GM19397 (cell line): Measurements from ENCODE around the gene RGS6.

ENCODE experiments used
- ATAC-seq: cut with Tn5 transposase; IDR thresholded peaks from one replicate; pipeline ENCODE4 v1.9.1; 2021; ENCODE audit warnings: mild to moderate bottlenecking, moderate library complexity; ENCODE audit not compliant: unreplicated experiment

RGS6 gene

DNA sequence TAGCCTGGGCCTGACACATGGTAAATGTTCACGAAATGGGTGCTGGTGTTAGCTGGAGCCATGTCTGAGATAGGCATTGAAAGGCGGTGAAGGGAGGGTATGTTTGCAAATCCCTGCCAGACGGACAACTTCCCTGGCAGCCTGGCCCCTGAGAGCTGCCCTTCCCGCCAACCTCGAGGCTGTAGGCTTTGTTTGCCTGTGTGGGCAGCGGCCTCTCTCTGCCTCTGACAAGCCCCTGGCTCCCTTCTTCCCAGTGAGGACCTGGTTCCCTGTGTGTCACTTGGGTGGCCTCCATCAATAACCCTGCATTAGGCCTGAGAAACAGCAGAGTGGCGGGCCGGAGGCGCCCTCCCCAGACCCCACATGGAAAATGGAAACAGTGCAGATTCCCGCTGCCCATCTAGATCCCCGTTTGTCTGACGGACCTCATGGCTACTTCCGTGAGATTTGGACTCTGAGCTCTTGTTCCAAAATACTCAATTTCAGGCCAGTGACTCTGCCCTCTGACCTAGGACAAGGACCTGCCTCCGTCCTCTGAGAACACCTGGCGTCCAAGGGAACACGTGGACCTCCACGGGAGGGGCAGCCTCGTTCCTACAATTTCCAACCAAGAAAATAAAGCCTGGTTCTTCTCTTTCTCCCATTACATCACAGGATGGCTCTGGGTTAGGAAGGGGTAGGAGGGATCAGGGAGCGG lies 636.2 kb downstream of the RGS6 start:
- no peak for ATAC-seq

- ATAC-seq: no peak
Observed at GRCh38 chr14:72573725-72574417, 641.6 kb downstream of the RGS6 start.

- ATAC-seq: no peak
Observed at GRCh38 chr14:72574715-72575114, 642.5 kb downstream of the RGS6 start.

DNA sequence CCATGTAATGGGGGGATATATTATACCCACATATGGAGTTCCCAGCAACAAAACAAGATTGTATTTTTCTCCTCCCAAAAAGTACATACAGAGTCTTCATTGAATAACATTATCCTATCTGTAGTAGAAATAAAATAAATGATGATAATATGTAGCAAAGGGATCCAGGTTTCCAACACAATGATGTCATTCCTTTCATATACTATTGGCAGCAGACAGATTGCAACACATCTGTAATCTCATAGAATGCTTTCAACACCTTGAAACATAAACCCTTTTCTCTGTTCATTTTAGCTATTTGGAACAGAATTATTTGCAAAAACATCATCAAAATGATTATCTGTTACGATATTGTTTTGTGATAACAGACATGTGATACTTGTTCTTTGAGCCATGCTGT lies 644.0 kb downstream of the RGS6 start:
- ATAC-seq: no peak

- no peak for ATAC-seq
Observed at GRCh38 chr14:72577521-72577920, 645.3 kb downstream of the RGS6 start.

DNA sequence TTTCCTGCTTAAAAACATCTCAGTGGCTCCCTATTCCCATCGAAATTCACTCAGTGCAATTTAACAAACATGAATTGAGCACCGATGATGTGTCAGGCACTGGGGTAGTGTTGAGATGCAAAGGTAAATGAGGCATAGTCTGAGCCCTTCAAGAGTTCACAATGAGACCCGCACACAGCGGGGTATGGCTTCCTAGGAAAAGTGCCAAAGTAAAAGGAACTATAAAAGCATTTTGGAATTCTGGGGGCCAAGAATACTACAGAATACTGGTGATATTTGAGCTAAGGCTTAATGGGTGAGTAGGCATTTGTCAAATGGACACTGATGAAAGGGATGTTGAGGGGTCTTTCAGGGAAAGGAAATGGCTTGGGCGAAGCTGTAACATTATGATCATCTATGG lies 646.3 kb downstream of the RGS6 start:
- no peak for ATAC-seq

GRCh38 chr14:72582582-72582981 lies 650.4 kb downstream of the RGS6 start:
- ATAC-seq: no peak

DNA sequence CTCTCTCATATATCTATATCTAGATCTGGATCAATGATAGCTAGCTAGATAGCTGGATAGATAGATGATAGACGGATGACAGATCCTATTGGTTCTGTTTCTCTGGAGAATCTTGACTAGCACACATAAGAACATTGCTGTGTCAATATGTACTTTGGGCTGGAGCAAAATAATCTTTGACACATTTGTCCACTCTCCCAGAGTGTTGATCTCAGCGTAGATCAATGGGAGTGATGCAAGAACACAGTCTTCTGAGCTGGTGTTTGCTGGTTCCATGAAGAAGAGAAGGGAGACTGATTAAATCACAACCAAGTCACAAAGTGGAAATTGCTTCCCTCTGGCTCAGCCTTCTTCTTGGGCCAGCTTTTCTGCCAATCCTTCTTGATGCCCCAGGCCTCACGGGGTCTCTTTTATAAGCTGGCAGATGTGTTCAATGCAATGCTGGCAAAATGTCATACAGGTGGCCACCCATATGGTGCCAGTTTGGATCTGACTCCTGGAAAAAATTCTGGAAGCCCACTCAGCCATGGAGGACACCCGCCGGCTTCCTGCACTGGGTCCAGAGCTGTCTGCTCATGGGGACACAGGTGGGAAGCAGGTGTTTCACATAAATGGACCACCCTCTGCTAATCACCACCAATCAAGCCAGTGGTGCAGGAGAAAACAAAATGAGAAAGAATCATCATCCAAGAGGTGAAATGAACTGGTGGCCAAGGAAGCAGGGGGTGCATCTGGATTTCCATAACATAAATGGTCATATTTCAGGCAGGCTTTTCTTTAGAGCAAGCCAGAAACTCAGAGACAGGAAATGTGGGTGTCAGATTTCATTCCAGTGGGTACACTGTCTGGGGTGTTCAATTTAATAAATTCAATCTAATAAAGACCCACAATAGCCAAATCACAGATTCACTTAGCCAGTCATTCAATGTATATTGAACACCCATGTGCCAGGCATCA lies 651.4 kb downstream of the RGS6 start:
- ATAC-seq: no peak

- ATAC-seq: no peak
Observed at GRCh38 chr14:72588521-72588920, 656.3 kb downstream of the RGS6 start.

GRCh38 chr14:72589652-72590051 lies 657.4 kb downstream of the RGS6 start:
- ATAC-seq: no peak

GRCh38 chr14:72590577-72590976 lies 658.3 kb downstream of the RGS6 start:
- ATAC-seq: no peak

DNA sequence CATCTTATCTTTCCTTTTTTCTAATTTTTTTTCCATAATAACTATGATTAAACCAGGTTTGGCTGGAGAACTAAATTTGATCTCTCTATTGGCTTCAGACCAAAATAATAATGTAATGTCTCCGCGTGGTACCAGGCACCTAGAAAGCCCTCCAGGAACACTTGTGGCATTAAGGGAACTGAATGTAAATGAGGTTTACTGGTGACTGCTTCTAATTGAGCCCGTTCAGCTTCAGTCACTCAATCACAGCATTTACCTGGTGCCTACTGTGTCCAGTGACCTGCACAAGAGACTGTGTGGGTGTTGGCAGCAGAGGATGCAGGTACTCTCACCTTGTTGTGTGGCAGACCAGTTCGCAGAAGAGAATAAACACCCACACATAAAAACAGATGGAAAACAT lies 659.2 kb downstream of the RGS6 start:
- ATAC-seq: no peak

DNA sequence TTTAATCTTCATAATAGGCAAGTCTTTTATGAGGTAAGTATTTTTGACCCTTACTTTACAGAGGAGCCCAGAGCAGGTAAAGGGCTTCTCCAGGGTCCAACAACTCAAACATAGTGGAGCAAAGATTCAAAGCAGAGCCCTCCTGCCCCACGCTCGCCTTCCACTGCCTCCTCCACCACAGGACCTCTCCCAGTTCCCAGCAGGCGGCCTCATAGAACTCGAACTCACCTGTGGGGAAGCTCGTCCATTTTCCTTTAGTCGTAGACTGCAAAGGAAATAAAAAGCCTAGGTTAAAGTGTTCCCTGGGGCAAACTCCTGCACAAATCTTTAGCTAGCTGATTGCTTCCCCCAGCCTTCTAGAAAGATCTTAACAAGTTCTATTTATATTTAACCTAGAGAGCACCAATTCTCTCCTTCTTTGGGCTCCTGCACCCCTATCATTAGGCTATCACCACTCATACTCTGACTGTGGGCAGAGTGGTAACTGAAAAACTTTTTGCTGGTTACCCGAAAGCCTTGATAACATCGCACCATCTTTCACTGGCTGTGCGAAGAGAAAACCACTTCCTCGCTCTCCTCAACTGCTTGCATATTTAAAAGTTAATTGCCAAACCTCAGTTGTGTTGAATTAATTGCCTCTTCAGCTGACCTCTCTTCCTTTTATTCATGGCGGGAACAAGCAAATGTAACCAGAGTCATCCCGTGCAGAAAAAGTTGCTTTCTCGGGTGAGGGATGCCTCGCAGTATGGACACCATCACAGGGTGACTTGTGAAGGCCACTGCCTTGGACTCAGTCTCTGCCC lies 662.1 kb downstream of the RGS6 start:
- no peak for ATAC-seq

DNA sequence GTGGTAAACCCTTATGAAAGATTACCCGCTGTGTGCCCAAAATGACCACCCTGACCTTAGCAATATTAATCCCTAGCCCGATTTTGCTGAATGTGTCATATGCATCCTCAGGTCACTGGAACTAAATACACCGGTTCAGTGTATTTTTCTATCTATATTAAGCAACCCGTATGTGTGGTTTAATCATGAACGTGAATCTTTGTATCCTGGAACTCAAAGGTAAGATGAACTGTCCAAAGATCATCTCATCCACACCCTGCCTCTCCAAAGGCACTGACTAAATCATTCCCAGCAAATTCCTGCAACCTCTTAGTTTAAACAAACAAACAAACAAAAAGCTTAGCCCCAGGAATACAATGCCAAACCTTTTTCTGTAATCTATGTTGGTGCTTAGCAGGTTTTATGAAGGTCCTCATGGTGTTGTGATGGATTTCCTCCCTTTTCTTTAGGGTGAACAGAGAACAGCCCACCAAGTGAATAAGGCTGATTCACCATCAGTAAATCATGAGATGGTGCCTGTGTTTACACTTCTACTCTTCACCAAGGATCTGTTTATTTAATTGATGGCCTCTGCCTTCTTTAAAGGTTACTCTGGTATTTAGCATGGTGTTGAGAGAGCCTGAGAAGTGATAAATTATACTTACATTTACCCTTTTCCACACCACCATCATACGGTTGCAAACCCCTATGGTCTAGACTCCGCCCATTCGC lies 663.1 kb downstream of the RGS6 start:
- no peak for ATAC-seq

GRCh38 chr14:72597252-72598233 lies 665.3 kb downstream of the RGS6 start:
- no peak for ATAC-seq

- ATAC-seq: no peak
Observed at GRCh38 chr14:72598306-72598705, 666.1 kb downstream of the RGS6 start.

DNA sequence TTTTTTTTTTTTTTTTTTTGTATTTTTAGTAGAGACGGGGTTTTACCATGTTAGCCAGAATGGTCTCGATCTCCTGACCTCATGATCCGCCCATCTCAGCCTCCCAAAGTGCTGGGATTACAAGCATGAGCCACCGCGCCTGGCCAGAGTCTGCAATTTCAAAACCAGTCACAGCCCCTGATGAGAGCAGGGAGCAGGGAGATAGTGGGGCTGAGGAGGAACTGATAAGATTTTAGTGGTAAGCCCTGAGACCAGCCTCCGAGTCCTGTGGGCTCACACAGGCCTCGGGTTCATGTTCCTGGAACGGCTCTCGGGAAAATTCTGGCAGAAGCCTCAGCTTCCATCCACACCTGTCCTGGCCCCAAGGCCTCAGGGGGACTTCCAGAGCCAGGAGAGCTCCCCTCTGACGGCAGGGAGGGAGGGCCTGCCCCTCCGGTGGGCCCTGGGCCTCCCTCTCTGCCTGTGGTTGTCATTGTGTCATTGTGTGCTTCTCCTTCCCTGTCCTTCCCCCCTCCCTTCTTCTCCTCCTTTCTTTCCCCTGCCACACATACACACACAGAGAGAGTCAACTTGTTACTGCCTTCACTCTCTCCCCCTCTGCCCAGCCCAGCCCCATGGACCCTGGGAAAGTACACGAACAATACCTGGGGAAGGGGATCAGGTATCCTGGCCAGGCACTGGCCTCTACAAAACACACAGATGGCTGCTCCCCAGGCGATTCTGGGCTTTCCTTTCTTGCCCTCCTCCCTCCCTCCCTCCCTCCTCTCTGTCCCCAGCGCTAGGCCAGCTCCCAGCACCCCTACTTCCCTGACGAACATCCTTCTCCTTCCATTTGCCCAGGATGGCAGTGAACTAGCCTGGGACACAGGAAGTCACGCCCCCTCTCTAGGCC lies 667.6 kb downstream of the RGS6 start:
- ATAC-seq: no peak
